GM12891 (cell line): ENCODE measurements around the gene PERCC1.

Experiments used
- DNase-seq: peaks from one replicate; pipeline ENCODE4 v3.0.0; 2011; ENCODE audit warnings: low spot score; ENCODE audit not compliant: insufficient read length
- FAIRE-seq: peaks from 2 replicates; lab custom pipeline; 2011; peaks lifted over from hg19 to GRCh38; lab: Jason Lieb, UNC
- PAX5 ChIP-seq: IDR thresholded peaks from 2 replicates; pipeline ENCODE4 v1.6.1; 2011; ENCODE audit warnings: low read length, moderate library complexity, mild to moderate bottlenecking; ENCODE audit not compliant: insufficient read depth, severe bottlenecking
- POLR2A ChIP-seq: IDR thresholded peaks from 2 replicates; pipeline ENCODE4 v1.6.1; 2011; ENCODE audit warnings: low read depth, low read length, control low read depth
- POLR2AphosphoS5 ChIP-seq: IDR thresholded peaks from 2 replicates; pipeline ENCODE4 v1.6.1; 2011; ENCODE audit warnings: low read depth, low read length, control low read depth
- POU2F2 ChIP-seq: IDR thresholded peaks from 2 replicates; pipeline ENCODE4 v1.6.1; 2011; ENCODE audit warnings: low read depth, mild to moderate bottlenecking, control low read depth, low read length, moderate library complexity
- SPI1 ChIP-seq: IDR thresholded peaks from 2 replicates; pipeline ENCODE4 v1.6.1; 2011; ENCODE audit warnings: low read depth, low read length, control low read depth
- TAF1 ChIP-seq: IDR thresholded peaks from 2 replicates; pipeline ENCODE4 v1.6.1; 2011; ENCODE audit warnings: low read depth, low read length, control low read depth

PERCC1 gene

GRCh38 chr16:1432388-1433262 is 1.7 kb downstream of the PERCC1 start:
- TF ChIP-seq POU2F2 (no peak), POLR2AphosphoS5 (no peak), TAF1 (no peak), SPI1 (no peak), POLR2A (no peak), PAX5 (no peak)
- DNase-seq: no peak
- FAIRE-seq: no peak

GRCh38 chr16:1433263-1433560 is 2.3 kb downstream of the PERCC1 start:
- FAIRE-seq: no peak
- TF ChIP-seq PAX5: no peak
- no peak for TF ChIP-seq SPI1
- no peak for TF ChIP-seq POLR2A
- no peak for TF ChIP-seq POU2F2
- no peak for TF ChIP-seq TAF1
- no peak for TF ChIP-seq POLR2AphosphoS5

GRCh38 chr16:1433756-1434155 is 2.9 kb downstream of the PERCC1 start:
- no peak for FAIRE-seq
- no peak for DNase-seq
- TF ChIP-seq POLR2AphosphoS5 (no peak), SPI1 (no peak), TAF1 (no peak), PAX5 (no peak), POLR2A (no peak), POU2F2 (no peak)

More at GRCh38 chr16:1433263-1433560, 2.3 kb downstream of the PERCC1 start:
- DNase-seq: no peak

GRCh38 chr16:1434644-1435592 is 4.0 kb downstream of the PERCC1 start:
- FAIRE-seq (no peak), DNase-seq (no peak)
- TF ChIP-seq POU2F2 (no peak), POLR2AphosphoS5 (no peak), SPI1 (no peak), PAX5 (no peak), POLR2A (no peak), TAF1 (no peak)

- no peak for TF ChIP-seq TAF1
- no peak for TF ChIP-seq PAX5
- no peak for TF ChIP-seq SPI1
- no peak for TF ChIP-seq POU2F2
- no peak for TF ChIP-seq POLR2A
- TF ChIP-seq POLR2AphosphoS5: no peak
- no peak for DNase-seq
- FAIRE-seq: no peak
Measured at GRCh38 chr16:1435921-1436697, 5.2 kb downstream of the PERCC1 start.

GRCh38 chr16:1436731-1437355 is 6.0 kb downstream of the PERCC1 start:
- DNase-seq (no peak), FAIRE-seq (no peak)
- TF ChIP-seq POU2F2 (no peak), TAF1 (no peak), SPI1 (no peak), POLR2AphosphoS5 (no peak), POLR2A (no peak), PAX5 (no peak)

GRCh38 chr16:1437606-1438005 is 6.7 kb downstream of the PERCC1 start:
- DNase-seq (no peak), FAIRE-seq (no peak)
- TF ChIP-seq POLR2A (no peak), SPI1 (no peak), TAF1 (no peak)

GRCh38 chr16:1438229-1439057 is 7.6 kb downstream of the PERCC1 start:
- TF ChIP-seq POLR2A: no peak
- TF ChIP-seq POU2F2: no peak
- no peak for TF ChIP-seq POLR2AphosphoS5
- TF ChIP-seq TAF1: no peak
- no peak for TF ChIP-seq SPI1
- no peak for TF ChIP-seq PAX5
- no peak for DNase-seq

More at GRCh38 chr16:1438229-1439057, 7.6 kb downstream of the PERCC1 start:
- FAIRE-seq: no peak
